PFSK-1 (cell line): ENCODE data around the gene CELF4.

Experiments
- FOXP2 ChIP-seq: optimal IDR thresholded peaks from 2 replicates; pipeline ENCODE3; 2011; ENCODE audit warnings: borderline replicate concordance, control low read depth, inconsistent platforms; ENCODE audit not compliant: insufficient read depth; ENCODE audit errors: extremely low read length, extremely low read depth
- POLR2AphosphoS5 ChIP-seq: IDR thresholded peaks from 2 replicates; pipeline ENCODE4 v1.6.1; 2012; ENCODE audit warnings: low read depth, mild to moderate bottlenecking, control low read depth, low read length, moderate library complexity
- SIN3A ChIP-seq: IDR thresholded peaks from 2 replicates; pipeline ENCODE4 v1.6.1; 2012; ENCODE audit warnings: mild to moderate bottlenecking, low read length, moderate library complexity, borderline replicate concordance; ENCODE audit not compliant: insufficient read depth
- TAF1 ChIP-seq: IDR thresholded peaks from 2 replicates; pipeline ENCODE4 v1.6.1; 2012; ENCODE audit warnings: low read length, control low read depth, borderline replicate concordance; ENCODE audit not compliant: insufficient read depth
- TF ChIP-seq, protein P1 (sequence below), 2 experiments: IDR thresholded peaks; 2 replicates each; pipeline versions ENCODE4 v1.6.1 to v1.8.0; 2011 to 2012; ENCODE audit warnings: low read depth in 2 of 2, low read length in 2 of 2, control low read depth in 1 of 2, inconsistent platforms in 1 of 2, mild to moderate bottlenecking in 1 of 2, moderate library complexity in 1 of 2; ENCODE audit not compliant: insufficient read depth in 1 of 2

Gene CELF4

DNA sequence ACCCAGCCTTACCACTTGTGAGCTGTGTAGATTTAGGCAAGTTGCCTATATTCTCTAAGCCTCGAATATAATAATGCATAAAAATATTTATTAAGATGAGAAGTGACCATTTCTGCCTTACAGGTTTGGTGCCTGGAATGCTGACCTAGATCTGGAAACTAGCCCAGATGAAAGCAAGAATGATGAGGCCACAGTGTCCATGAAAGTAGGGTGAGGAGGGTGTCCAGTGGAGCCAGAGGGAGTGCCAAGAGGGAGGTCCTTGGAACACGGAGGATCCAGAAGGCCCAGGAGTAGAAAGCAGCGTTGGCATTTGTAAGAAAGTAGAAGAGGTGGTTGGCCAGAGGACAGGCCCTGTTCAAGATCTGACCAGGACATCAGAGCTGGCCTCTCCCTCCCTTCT is 334.3 kb downstream of the CELF4 start:
- TF ChIP-seq SIN3A (no peak), FOXP2 (no peak), POLR2AphosphoS5 (no peak), TAF1 (no peak)
- TF ChIP-seq, protein P1, sequence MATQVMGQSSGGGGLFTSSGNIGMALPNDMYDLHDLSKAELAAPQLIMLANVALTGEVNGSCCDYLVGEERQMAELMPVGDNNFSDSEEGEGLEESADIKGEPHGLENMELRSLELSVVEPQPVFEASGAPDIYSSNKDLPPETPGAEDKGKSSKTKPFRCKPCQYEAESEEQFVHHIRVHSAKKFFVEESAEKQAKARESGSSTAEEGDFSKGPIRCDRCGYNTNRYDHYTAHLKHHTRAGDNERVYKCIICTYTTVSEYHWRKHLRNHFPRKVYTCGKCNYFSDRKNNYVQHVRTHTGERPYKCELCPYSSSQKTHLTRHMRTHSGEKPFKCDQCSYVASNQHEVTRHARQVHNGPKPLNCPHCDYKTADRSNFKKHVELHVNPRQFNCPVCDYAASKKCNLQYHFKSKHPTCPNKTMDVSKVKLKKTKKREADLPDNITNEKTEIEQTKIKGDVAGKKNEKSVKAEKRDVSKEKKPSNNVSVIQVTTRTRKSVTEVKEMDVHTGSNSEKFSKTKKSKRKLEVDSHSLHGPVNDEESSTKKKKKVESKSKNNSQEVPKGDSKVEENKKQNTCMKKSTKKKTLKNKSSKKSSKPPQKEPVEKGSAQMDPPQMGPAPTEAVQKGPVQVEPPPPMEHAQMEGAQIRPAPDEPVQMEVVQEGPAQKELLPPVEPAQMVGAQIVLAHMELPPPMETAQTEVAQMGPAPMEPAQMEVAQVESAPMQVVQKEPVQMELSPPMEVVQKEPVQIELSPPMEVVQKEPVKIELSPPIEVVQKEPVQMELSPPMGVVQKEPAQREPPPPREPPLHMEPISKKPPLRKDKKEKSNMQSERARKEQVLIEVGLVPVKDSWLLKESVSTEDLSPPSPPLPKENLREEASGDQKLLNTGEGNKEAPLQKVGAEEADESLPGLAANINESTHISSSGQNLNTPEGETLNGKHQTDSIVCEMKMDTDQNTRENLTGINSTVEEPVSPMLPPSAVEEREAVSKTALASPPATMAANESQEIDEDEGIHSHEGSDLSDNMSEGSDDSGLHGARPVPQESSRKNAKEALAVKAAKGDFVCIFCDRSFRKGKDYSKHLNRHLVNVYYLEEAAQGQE (IDR thresholded peaks at IDR 0.05; ENCODE audit: insufficient read depth in 1 of 2, low read depth in 2 of 2, low read length in 2 of 2), result no peak

DNA sequence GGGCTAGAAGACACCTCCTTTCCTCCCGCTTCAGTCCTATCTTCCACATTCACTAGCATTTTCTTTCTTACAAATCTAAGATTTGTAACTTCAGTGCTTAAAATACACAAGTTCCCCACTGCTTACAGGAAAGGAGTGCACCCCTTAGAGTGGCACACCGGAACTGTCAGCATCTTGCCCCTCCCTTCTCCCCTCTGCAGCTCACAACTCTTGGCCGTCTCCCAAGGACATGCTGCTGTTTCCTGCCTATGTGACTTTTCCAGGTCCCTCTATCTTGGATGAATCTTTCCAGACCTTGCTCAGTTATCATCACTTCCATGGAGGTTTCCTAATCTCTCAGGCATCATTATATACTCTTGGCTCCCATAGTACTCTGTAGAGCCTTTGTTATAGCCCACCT is 334.8 kb downstream of the CELF4 start:
- TF ChIP-seq FOXP2, result no peak
- TF ChIP-seq, protein P1 (IDR thresholded peaks at IDR 0.05; ENCODE audit: insufficient read depth in 1 of 2, low read depth in 2 of 2, low read length in 2 of 2), result no peak
- TF ChIP-seq POLR2AphosphoS5, result no peak
- no peak for TF ChIP-seq TAF1
- TF ChIP-seq SIN3A, result no peak

DNA sequence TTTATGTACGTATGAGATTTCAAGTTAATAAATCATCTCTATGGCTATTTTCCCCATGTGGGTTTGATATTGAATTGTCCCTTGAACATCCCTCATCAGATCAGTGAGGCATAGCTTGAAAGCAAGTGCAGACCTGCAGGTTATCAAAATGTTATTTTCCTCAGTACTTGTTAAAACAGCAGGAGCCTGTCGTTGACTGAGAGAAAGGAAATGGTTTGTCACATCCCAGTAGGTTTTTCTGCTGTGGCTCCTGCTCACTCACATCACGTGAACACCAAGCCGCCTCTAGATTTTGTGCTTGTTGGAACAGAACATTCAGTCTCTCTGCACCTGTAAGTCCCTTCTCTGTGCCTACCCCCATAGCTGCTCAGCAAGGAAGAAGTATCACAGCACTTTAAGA is 340.3 kb downstream of the CELF4 start:
- TF ChIP-seq FOXP2 (no peak), SIN3A (no peak), TAF1 (no peak), POLR2AphosphoS5 (no peak)
- TF ChIP-seq, protein P1 (IDR thresholded peaks at IDR 0.05; ENCODE audit: insufficient read depth in 1 of 2, low read depth in 2 of 2, low read length in 2 of 2), result no peak

DNA sequence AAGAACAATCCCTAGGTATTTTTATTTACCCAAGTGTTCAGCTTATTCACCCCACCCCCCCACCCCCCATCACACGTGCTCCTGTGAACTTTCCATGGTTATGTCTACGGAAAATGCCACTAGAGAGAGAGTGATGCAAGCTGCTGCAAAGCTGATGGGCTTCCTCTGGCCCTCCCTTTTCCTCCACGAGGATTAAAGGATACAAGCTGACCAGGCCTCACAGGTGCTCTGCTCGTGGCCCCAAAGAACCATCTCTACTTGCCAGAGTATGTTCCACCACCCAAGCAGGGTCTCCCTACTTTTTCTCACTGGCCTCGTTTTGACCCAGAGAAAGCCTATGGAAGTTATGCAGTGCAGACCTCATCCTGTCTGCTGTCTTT is 342.6 kb downstream of the CELF4 start:
- TF ChIP-seq, protein P1 (IDR thresholded peaks at IDR 0.05; ENCODE audit: insufficient read depth in 1 of 2, low read depth in 2 of 2, low read length in 2 of 2), result no peak
- TF ChIP-seq FOXP2, result no peak
- no peak for TF ChIP-seq POLR2AphosphoS5
- no peak for TF ChIP-seq TAF1
- no peak for TF ChIP-seq SIN3A
